Measurements from ENCODE around the gene SCMH1.

The SCMH1 gene

GRCh38 chr1:41038110-41038509 lies 204.0 kb downstream of the SCMH1 start:
- no peak overlapping the region for H3K9ac ChIP-seq (ENCODE audit: low read length)
- no peaks in the 10 kb centered on the region for H3K4me1 ChIP-seq (ENCODE audit: control insufficient read depth, low read depth, low read length)

GRCh38 chr1:41037116-41037903 lies 204.8 kb downstream of the SCMH1 start:
- no peak overlapping the region for H3K4me3 ChIP-seq (ENCODE audit: low read length)
- H3K36me3 ChIP-seq (ENCODE audit: control insufficient read depth, low read depth, low read length) = peaks cover 23% of the 10 kb centered on the region
- no peak overlapping the region for H3K27ac ChIP-seq (ENCODE audit: low read length)
- H3K9me3 ChIP-seq (ENCODE audit: control insufficient read depth, low read depth, low read length) = no peaks in the 10 kb centered on the region
- H3K9ac ChIP-seq (ENCODE audit: low read length) = no peak overlapping the region
- H3K27me3 ChIP-seq (ENCODE audit: control insufficient read depth, insufficient read depth, low read length) = no peaks in the 10 kb centered on the region
- H3K4me1 ChIP-seq (ENCODE audit: control insufficient read depth, low read depth, low read length) = no peaks in the 10 kb centered on the region

More at GRCh38 chr1:41038110-41038509, 204.0 kb downstream of the SCMH1 start:
- Histone ChIP-seq H3K4me3 (ENCODE audit: low read length) (no peak overlapping the region), H3K27ac (ENCODE audit: low read length) (no peak overlapping the region), H3K27me3 (ENCODE audit: control insufficient read depth, insufficient read depth, low read length) (no peaks in the 10 kb centered on the region), H3K36me3 (ENCODE audit: control insufficient read depth, low read depth, low read length) (peaks cover 23% of the 10 kb centered on the region), H3K9me3 (ENCODE audit: control insufficient read depth, low read depth, low read length) (no peaks in the 10 kb centered on the region)

- Histone ChIP-seq H3K4me1 (ENCODE audit: control insufficient read depth, low read depth, low read length) (no peaks in the 10 kb centered on the region), H3K27me3 (ENCODE audit: control insufficient read depth, insufficient read depth, low read length) (no peaks in the 10 kb centered on the region), H3K9ac (ENCODE audit: low read length) (no peak overlapping the region), H3K27ac (ENCODE audit: low read length) (no peak overlapping the region), H3K4me3 (ENCODE audit: low read length) (no peak overlapping the region), H3K36me3 (ENCODE audit: control insufficient read depth, low read depth, low read length) (peaks cover 28% of the 10 kb centered on the region), H3K9me3 (ENCODE audit: control insufficient read depth, low read depth, low read length) (no peaks in the 10 kb centered on the region)
These were observed 208.8 kb downstream of the SCMH1 start for GRCh38 chr1:41033272-41033671.

GRCh38 chr1:41032147-41032546 lies 210.0 kb downstream of the SCMH1 start:
- H3K4me1 ChIP-seq (ENCODE audit: control insufficient read depth, low read depth, low read length) = no peaks in the 10 kb centered on the region
- no peak overlapping the region for H3K4me3 ChIP-seq (ENCODE audit: low read length)
- H3K27me3 ChIP-seq (ENCODE audit: control insufficient read depth, insufficient read depth, low read length) = no peaks in the 10 kb centered on the region
- peaks cover 29% of the 10 kb centered on the region for H3K36me3 ChIP-seq (ENCODE audit: control insufficient read depth, low read depth, low read length)
- H3K9ac ChIP-seq (ENCODE audit: low read length) = no peak overlapping the region
- no peak overlapping the region for H3K27ac ChIP-seq (ENCODE audit: low read length)
- H3K9me3 ChIP-seq (ENCODE audit: control insufficient read depth, low read depth, low read length) = no peaks in the 10 kb centered on the region

- H3K27me3 ChIP-seq (ENCODE audit: control insufficient read depth, insufficient read depth, low read length) = no peaks in the 10 kb centered on the region
- H3K4me3 ChIP-seq (ENCODE audit: low read length) = no peak overlapping the region
- no peaks in the 10 kb centered on the region for H3K9me3 ChIP-seq (ENCODE audit: control insufficient read depth, low read depth, low read length)
- H3K4me1 ChIP-seq (ENCODE audit: control insufficient read depth, low read depth, low read length) = no peaks in the 10 kb centered on the region
- peaks cover 25% of the 10 kb centered on the region for H3K36me3 ChIP-seq (ENCODE audit: control insufficient read depth, low read depth, low read length)
- H3K27ac ChIP-seq (ENCODE audit: low read length) = no peak overlapping the region
- no peak overlapping the region for H3K9ac ChIP-seq (ENCODE audit: low read length)
These were observed 211.1 kb downstream of the SCMH1 start for GRCh38 chr1:41030872-41031616.

GRCh38 chr1:41028034-41028642 lies 214.0 kb downstream of the SCMH1 start:
- no peak overlapping the region for H3K4me3 ChIP-seq (ENCODE audit: low read length)
- H3K9me3 ChIP-seq (ENCODE audit: control insufficient read depth, low read depth, low read length) = no peaks in the 10 kb centered on the region
- H3K9ac ChIP-seq (ENCODE audit: low read length) = no peak overlapping the region
- H3K36me3 ChIP-seq (ENCODE audit: control insufficient read depth, low read depth, low read length) = peaks cover 11% of the 10 kb centered on the region
- H3K27me3 ChIP-seq (ENCODE audit: control insufficient read depth, insufficient read depth, low read length) = peaks cover 4% of the 10 kb centered on the region
- H3K27ac ChIP-seq (ENCODE audit: low read length) = no peak overlapping the region
- H3K4me1 ChIP-seq (ENCODE audit: control insufficient read depth, low read depth, low read length) = no peaks in the 10 kb centered on the region

- H3K4me3 ChIP-seq (ENCODE audit: low read length) = no peak overlapping the region
- H3K9ac ChIP-seq (ENCODE audit: low read length) = no peak overlapping the region
- H3K27ac ChIP-seq (ENCODE audit: low read length) = no peak overlapping the region
- peaks cover 11% of the 10 kb centered on the region for H3K36me3 ChIP-seq (ENCODE audit: control insufficient read depth, low read depth, low read length)
- H3K9me3 ChIP-seq (ENCODE audit: control insufficient read depth, low read depth, low read length) = no peaks in the 10 kb centered on the region
- H3K4me1 ChIP-seq (ENCODE audit: control insufficient read depth, low read depth, low read length) = no peaks in the 10 kb centered on the region
- peaks cover 15% of the 10 kb centered on the region for H3K27me3 ChIP-seq (ENCODE audit: control insufficient read depth, insufficient read depth, low read length)
These were observed 215.9 kb downstream of the SCMH1 start for GRCh38 chr1:41025979-41026819.

- Histone ChIP-seq H3K27ac (ENCODE audit: low read length) (no peak overlapping the region), H3K9ac (ENCODE audit: low read length) (no peak overlapping the region), H3K4me3 (ENCODE audit: low read length) (no peak overlapping the region)
These were observed 217.2 kb downstream of the SCMH1 start for GRCh38 chr1:41024953-41025352.

GRCh38 chr1:41023279-41023990 lies 218.7 kb downstream of the SCMH1 start:
- Histone ChIP-seq H3K9me3 (ENCODE audit: control insufficient read depth, low read depth, low read length) (no peaks in the 10 kb centered on the region), H3K27ac (ENCODE audit: low read length) (no peak overlapping the region), H3K4me3 (ENCODE audit: low read length) (no peak overlapping the region), H3K27me3 (ENCODE audit: control insufficient read depth, insufficient read depth, low read length) (peaks cover 15% of the 10 kb centered on the region), H3K4me1 (ENCODE audit: control insufficient read depth, low read depth, low read length) (no peaks in the 10 kb centered on the region), H3K9ac (ENCODE audit: low read length) (no peak overlapping the region), H3K36me3 (ENCODE audit: control insufficient read depth, low read depth, low read length) (peaks cover 10% of the 10 kb centered on the region)

More at GRCh38 chr1:41024953-41025352, 217.2 kb downstream of the SCMH1 start:
- Histone ChIP-seq H3K9me3 (ENCODE audit: control insufficient read depth, low read depth, low read length) (no peaks in the 10 kb centered on the region), H3K36me3 (ENCODE audit: control insufficient read depth, low read depth, low read length) (peaks cover 7% of the 10 kb centered on the region), H3K4me1 (ENCODE audit: control insufficient read depth, low read depth, low read length) (no peaks in the 10 kb centered on the region), H3K27me3 (ENCODE audit: control insufficient read depth, insufficient read depth, low read length) (peaks cover 15% of the 10 kb centered on the region)

GRCh38 chr1:41022424-41022823 lies 219.7 kb downstream of the SCMH1 start:
- H3K4me3 ChIP-seq (ENCODE audit: low read length) = no peak overlapping the region
- H3K4me1 ChIP-seq (ENCODE audit: control insufficient read depth, low read depth, low read length) = no peaks in the 10 kb centered on the region
- H3K27ac ChIP-seq (ENCODE audit: low read length) = no peak overlapping the region
- H3K9ac ChIP-seq (ENCODE audit: low read length) = no peak overlapping the region
- no peaks in the 10 kb centered on the region for H3K9me3 ChIP-seq (ENCODE audit: control insufficient read depth, low read depth, low read length)
- peaks cover 15% of the 10 kb centered on the region for H3K27me3 ChIP-seq (ENCODE audit: control insufficient read depth, insufficient read depth, low read length)
- peaks cover 6% of the 10 kb centered on the region for H3K36me3 ChIP-seq (ENCODE audit: control insufficient read depth, low read depth, low read length)

Data from iPS-18a (cell line).